Measurements from ENCODE around the gene AQP3. TPM values are rescaled to one million over a fixed set of nuclear protein-coding genes. Genes with fewer than 3 reads are reported as not detected.

AQP3 gene
- total and polyA plus RNA-seq, 2 of the 4 experiments (the other 2 are of a cell fraction), result 3.8 to 12.2 TPM

- in situ Hi-C loops (cut with MboI; ENCODE audit: low sequenced_read_pairs) (loop anchor here (25.0 kb wide), 1 partner anchor 297 kb away; no protein-coding TSS in a partner anchor), intact Hi-C loops (cut with micrococcal nuclease) (loop anchor here (1.0 kb wide), 2 partner anchors 40 to 128 kb away; no protein-coding TSS in a partner anchor), dilution Hi-C loops (cut with HindIII; ENCODE audit: low sequenced_read_pairs, unreplicated experiment) (no loop called here)
- WGBS, 2 experiments (ENCODE audit: extremely low coverage in 2 of 2, insufficient read length in 1 of 2), result 78% methylated on average over 5 of the region's 13 CpGs; no CpG with 5 or more reads in 1 of the 2 experiments
- Histone ChIP-seq H2BK15ac (ENCODE audit: low read depth, low read length) (no peak overlapping the region), H3K23ac (ENCODE audit: low read depth, low read length) (no peak overlapping the region), H4K5ac (ENCODE audit: low read depth, low read length) (no peak overlapping the region), H3K4me3 (ENCODE audit: insufficient read depth, low read depth, low read length) (no peak overlapping the region), H3K14ac (replicated peaks; ENCODE audit: low read depth, low read length) (no peak overlapping the region), H4K20me1 (ENCODE audit: insufficient read depth, low read length) (no peaks in the 10 kb centered on the region), H3K4me1 (ENCODE audit: control insufficient read depth, insufficient read depth, low read length) (no peaks in the 10 kb centered on the region), H2BK120ac (ENCODE audit: low read depth, low read length) (no peak overlapping the region), H4K91ac (ENCODE audit: insufficient read depth, low read depth, low read length) (no peak overlapping the region), H2AK9ac (replicated peaks; ENCODE audit: low read depth, low read length, poor library complexity) (peak overlapping the region; percentile 88), H3K27ac (ENCODE audit: insufficient read depth, low read length) (no peak overlapping the region), H3K27me3 (ENCODE audit: control insufficient read depth, insufficient read depth, low read length) (peaks cover 11% of the 10 kb centered on the region), H3K18ac (ENCODE audit: low read depth, low read length) (no peak overlapping the region), H4K8ac (ENCODE audit: low read depth in 2 of 2, low read length in 2 of 2) (no peak overlapping the region), H3K9me3 (ENCODE audit: control insufficient read depth, insufficient read depth, low read length) (no peaks in the 10 kb centered on the region), H3K4ac (ENCODE audit: low read depth, low read length) (no peak overlapping the region), H2BK5ac (ENCODE audit: low read depth, low read length, poor library complexity, severe bottlenecking) (no peak overlapping the region), H3K9ac (ENCODE audit: low read depth, low read length) (no peak overlapping the region), H3K56ac (ENCODE audit: extremely low read depth, insufficient read depth, low read length) (no peak overlapping the region), H2AFZ (replicated peaks; ENCODE audit: low read length, poor library complexity) (peak overlapping the region; percentile 81), H3K36me3 (ENCODE audit: control insufficient read depth, insufficient read depth, low read length) (no peaks in the 10 kb centered on the region), H2AK5ac (ENCODE audit: low read depth, low read length) (no peak overlapping the region), H2BK20ac (ENCODE audit: low read depth, low read length) (no peak overlapping the region), H3K79me1 (ENCODE audit: low read depth in 1 of 2, low read length in 2 of 2) (no peaks in the 10 kb centered on the region), H3K4me2 (ENCODE audit: low read depth, low read length) (no peak overlapping the region), H3K9me1 (ENCODE audit: insufficient read depth, low read length) (no peaks in the 10 kb centered on the region)
- BruUV-seq (replicated peaks), result no TSS peak
- ChIA-PET CTCF (interaction anchor here (0.6 to 3.0 kb wide), 6 partner anchors 10 to 1987 kb away, joined by 3 to 14 read pairs (median 4); partner anchors contain the start of gene AQP3), POLR2A (ENCODE audit: unreplicated experiment) (no interaction called here)
- ATAC-seq (ENCODE audit: low read depth), result no peak
- no peak for TF ChIP-seq MAZ (IDR thresholded peaks at IDR 0.05; ENCODE audit: borderline replicate concordance, low read depth, low read length)
- no peak for TF ChIP-seq RAD21 (IDR thresholded peaks at IDR 0.05; ENCODE audit: low read length)
- no peak for TF ChIP-seq ELK1 (IDR thresholded peaks at IDR 0.05; ENCODE audit: borderline replicate concordance, low read depth, low read length)
- no peak for TF ChIP-seq USF2 (IDR thresholded peaks at IDR 0.05; ENCODE audit: low read depth, low read length)
- no peak for TF ChIP-seq BHLHE40 (IDR thresholded peaks at IDR 0.05; ENCODE audit: low read depth, low read length)
- TF ChIP-seq RCOR1 (IDR thresholded peaks at IDR 0.05; ENCODE audit: insufficient replicate concordance, low read length), result no peak
- no peak for TF ChIP-seq CHD1 (IDR thresholded peaks at IDR 0.05; ENCODE audit: low read depth, low read length)
- no peak for TF ChIP-seq MAFK (IDR thresholded peaks at IDR 0.05; ENCODE audit: low read depth, low read length)
- TF ChIP-seq CEBPB (IDR thresholded peaks at IDR 0.05; ENCODE audit: low read depth, low read length), result no peak
- TF ChIP-seq POLR2A (IDR thresholded peaks at IDR 0.05; ENCODE audit: low read depth, low read length), result no peak
- TF ChIP-seq FOS (IDR thresholded peaks at IDR 0.05; ENCODE audit: low read depth, low read length), result no peak
- no peak for TF ChIP-seq NFE2L2 (IDR thresholded peaks at IDR 0.05; ENCODE audit: low read depth, low read length)
- no peak for TF ChIP-seq SMC3 (IDR thresholded peaks at IDR 0.05; ENCODE audit: low read depth, low read length)
- TF ChIP-seq CTCF (conservative IDR thresholded peaks at IDR 0.05; ENCODE audit: low read depth, low read length), result no peak
- TF ChIP-seq MXI1 (IDR thresholded peaks at IDR 0.05; ENCODE audit: borderline replicate concordance, low read depth, low read length), result no peak
- no peak for DNase-seq
Measured at GRCh38 chr9:33414889-33415500, 32.4 kb downstream of the AQP3 start.
